Measurements from ENCODE around the gene BTAF1.

The BTAF1 gene

DNA sequence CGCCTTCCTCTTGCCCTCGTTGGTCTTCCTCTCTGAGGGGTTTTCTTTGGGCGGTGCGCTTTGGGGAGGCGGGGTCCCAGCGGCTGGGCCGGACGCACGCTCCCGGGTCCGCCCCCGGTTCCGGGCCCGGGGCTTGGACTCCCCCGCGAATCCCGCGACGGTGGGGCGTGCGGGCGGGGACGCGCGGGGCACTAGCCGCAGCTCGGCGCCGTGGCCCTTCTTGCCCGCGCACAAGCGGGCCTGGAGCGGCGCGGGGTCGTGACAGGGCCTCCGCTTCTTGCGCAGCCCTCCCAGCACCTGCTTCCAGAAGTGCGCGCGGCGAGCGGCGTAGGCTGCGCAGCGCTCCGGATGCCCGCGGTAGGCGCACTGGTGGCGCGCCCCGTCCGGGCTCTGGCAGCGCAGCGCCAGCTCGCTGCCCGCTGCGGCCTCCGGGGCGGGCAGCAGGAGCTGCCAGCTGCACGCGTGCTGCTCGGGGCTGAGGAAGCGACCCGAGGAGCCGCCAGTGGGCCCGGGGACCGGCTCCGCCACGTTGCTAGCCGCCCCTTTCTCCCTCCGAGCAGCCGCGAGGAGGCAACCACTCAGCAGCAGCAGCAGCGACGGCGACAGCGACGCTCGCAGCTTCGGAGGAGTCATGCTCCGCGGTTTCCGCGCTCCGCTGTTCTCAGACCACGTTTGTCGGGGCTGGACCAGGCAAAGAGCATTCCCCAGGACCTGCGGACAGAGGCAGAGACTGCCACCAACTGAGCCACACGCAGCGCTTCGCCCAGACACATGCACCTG is 15.0 kb upstream of the BTAF1 start:
- peak; percentile 73 for DNase-seq

DNA sequence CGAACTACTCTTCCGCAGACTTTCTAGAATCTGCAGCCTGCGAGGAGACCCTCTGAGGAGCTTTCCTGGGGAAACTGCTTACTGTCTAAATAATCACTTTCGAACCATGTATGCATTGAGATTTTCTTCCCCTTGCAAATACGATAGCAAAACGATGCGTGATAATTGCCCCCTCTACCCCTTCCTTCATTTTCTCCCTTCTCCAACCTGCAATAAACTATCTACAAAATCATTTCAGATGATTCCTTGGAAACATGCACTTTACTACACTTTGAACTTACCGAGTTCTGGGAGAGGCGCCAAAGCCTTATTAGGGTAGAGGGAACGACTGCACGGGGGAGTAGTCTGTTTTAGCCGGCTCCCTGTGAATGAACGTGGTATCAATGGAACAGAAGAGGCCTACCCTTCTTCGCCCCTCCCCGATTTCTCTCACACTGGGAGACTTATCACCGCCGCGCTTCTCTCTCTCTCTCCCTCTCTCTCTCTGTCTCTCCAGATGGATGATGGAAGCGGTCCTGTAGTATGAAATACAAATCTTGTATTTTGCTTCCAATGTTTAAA is 14.4 kb upstream of the BTAF1 start, which contains the start of gene FGFBP3:
FGFBP3 (minus strand) TSS at position 370 of the 561 bp plus-strand sequence. CDS start 517 bp downstream, outside the sequence.
- DNase-seq, result no peak

DNA sequence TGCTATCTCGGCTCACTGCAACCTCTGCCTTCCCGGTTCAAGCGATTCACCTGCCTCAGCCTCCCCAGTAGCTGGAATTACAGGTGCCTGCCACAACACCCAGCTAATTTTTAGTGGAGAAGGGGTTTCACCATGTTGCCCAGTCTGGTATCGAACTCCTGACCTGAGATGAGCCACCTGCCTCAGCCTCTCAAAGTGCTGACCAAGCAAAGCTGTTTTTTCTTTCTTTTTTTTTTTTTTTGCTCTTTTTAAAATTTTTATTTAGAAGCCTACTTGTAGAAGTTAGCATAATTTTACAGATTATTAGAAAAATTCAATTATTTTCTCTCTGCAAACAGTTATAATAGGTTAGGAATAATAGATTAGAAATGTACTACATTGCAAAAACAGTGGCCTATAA is 13.1 kb upstream of the BTAF1 start:
- no peak for DNase-seq

DNA sequence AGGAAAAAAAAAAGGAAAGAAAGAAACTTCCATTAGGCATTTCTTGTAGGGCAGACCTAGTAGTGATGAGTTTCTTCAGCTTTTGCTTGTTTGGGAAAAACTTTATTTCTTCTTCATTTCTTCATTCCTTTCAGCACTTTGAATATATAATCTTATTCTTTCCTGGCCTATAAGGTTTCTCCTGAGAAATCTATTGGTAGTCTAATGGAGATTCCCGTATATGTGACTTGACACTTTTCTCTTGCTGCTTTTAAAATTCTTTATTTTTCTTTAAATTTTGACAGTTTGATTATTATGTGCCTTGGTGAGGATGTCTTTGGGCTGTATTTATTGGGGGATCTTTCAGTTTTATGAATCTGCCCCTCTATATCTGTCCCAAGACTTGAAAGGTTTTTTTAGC is 3.9 kb upstream of the BTAF1 start:
- no peak for DNase-seq

DNA sequence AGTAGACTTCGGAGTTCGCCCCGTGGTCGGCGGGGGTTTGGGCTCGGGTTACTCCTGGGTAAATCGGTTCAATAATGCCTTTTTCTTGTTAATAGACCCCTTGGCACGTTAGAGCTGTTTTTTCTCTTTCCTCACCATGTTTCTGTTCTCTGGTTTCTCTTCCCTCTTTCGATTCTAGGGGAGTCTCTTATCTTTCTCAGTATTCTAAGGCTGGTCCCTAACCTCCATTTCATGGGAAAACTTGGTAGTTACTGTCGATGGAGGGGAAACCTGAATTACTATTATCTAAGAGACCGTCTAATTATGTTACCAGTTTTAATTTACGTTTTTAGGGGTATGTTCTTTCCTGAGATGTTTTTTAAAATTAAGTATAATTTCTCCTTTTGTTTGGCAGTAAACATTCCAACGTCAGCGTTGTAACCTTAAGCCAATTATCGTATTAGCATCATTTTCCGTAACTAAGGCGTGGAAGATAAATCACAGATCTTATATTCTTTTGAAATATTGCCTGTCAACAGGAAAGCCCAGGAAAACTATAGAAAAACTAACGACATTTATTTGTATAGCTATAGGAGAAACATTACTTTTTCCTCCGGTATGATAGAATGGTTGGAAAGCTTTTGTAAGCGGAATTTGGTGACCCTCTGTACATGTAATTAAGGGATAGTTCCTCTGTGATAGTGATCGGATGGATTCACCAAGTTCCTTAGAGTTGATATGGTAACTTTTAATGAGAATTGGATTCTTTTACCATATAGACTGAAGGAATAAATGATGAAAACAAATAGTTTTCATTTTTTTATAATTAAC is 847 bp downstream of the BTAF1 start:
- DNase-seq, result no peak

GRCh38 chr10:91925022-91925320 is 1.4 kb downstream of the BTAF1 start:
- DNase-seq, result no peak

DNA sequence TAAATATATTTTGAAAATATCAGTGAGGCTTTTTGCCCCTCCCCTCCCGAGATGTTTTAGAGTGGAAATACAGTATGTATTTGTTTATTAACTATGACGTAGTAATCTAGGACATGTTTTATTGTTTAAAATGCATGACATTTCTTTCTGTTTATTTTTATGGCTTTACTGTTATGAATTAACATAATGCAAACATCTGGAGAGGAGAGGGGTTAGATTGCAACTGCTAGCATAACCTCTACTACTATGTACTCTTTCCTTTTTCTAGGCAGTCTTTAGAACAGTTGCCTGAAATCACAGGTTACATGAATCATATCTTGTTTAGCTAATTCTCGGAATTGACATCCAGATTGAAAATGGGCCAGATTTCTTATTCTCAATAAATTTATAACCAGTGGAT is 7.4 kb downstream of the BTAF1 start:
- DNase-seq, result no peak

GRCh38 chr10:91931526-91932190 is 8.1 kb downstream of the BTAF1 start:
- no peak for DNase-seq

DNA sequence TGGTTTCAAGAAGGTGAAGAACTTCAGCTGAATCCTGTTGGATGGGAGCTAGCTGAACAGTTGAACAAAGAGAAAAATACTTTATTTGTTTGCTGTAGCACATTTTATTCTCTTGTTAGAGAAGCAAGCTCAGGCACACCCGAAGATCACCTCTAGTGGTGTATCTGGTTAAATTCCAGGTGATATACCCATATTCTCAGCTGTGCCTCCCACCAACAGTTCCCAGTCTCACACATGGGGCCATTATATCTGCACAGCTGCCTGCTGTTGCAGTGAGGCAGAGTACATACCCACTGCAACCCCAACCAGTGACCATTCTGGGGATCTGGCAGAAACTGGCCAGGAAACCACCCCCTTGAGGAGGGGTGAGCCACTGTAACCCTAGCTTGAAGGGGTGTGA is 9.2 kb downstream of the BTAF1 start:
- DNase-seq, result no peak

DNA sequence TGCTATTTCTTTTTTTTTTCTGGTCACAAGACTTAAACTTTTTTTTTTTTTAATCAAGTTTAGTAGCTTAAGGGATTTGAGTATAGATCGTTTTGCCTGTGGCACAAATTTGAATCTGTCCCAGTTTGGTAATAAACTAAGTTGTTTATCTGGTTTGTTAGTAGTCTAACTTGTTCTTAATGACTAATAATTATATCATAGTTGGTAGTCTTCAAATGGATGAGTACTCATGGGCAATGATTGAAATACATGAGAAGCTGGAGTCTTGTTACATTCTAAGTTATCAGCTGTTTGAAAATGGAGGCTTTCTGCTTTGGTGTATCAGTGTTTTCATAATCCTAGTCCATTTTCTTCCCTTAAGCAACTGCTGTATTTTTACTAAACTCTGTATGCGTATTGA is 12.3 kb downstream of the BTAF1 start:
- no peak for DNase-seq

DNA sequence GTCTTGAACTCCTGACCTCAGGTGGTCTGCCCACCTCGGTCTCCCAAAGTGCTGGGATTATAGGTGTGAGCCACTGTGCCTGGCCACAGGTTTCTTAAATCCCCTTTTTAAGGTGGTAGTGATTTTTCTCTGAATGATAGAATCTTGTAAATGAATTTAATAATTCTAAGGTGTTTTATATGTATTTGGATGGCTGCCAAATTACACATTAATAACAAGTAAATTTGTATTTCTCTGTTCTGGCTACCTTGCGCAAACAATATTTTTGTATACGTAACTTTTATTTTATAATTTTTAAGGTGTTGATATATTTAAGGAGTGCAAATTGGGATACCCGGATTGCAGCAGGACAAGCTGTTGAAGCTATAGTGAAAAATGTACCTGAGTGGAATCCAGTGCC is 16.1 kb downstream of the BTAF1 start:
- DNase-seq, result no peak

- DNase-seq, result no peak
Observed at GRCh38 chr10:91941426-91941825, 17.9 kb downstream of the BTAF1 start.

DNA sequence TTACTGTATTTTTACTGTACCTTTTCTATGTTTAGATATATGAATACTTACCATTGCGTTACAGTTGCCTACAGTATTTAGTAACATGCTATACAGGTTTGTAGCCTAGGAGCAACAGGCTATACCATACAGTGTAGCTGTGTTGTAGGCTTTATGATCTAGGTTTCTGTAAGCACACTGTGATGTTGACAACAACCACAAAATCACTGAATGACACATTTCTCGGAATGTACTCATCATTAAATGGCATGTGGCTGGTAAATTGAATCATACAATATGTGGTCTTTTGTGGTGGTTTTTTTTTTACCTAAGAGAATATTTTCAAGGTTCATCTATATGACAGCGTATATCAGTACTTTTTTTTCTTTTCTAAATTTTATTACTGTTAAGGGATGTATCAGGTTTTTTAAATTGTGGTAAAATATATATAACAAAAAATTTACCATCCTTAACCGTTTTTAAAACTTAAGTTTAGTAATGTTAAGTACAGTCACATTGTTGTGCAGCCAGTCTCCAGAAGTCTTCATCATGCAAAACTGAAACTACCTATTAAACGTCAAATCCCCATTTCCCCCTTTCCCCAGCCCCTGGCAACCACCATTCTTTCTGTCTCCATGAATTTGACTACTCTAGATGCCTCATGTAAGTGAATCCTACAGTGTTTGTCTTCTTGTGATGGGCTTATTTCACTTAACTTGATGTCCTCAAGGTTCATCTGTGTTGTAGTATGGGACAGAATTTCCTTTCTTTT is 21.5 kb downstream of the BTAF1 start:
- DNase-seq, result no peak

- DNase-seq, result no peak
Observed at GRCh38 chr10:91953600-91954160, 30.1 kb downstream of the BTAF1 start.

DNA sequence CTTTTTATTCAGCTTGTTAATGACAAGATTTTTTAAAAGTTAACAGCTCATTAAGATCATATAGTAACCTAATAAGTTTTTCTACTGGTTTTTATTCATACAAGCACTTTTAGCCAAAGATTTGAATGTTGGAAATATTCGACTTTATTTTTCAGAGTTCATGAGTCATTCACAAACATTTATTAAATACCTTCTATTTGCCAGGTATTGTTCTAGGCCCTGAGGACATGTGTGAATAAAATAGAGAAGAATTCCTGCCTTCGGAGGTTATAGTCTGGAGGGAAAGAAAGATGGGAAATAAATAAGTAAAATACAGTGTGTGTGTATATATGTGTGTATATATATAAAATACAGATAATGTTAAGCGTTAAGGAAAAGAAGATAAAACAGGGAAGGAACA is 31.5 kb downstream of the BTAF1 start:
- no peak for DNase-seq

GRCh38 chr10:91957091-91957490 is 33.5 kb downstream of the BTAF1 start:
- DNase-seq, result no peak

DNA sequence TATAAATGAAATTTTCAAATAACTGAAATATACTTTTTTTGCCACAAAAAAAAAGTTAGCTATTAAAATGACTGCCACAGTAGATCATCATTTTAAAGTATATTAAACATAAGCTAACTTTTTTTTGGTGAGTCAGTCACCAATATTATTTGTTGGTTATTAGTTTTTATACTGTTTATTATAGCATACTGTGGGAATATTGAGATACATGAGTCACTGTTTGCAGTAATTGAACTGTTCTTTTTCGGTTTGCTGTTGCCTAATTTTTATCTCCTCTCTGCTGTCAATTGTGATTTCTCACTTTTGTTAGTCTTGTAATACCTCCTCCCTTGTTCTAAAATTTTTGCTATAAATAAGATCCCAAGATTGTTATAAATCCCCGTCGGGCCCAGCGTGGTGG is 45.7 kb downstream of the BTAF1 start:
- DNase-seq, result no peak

DNA sequence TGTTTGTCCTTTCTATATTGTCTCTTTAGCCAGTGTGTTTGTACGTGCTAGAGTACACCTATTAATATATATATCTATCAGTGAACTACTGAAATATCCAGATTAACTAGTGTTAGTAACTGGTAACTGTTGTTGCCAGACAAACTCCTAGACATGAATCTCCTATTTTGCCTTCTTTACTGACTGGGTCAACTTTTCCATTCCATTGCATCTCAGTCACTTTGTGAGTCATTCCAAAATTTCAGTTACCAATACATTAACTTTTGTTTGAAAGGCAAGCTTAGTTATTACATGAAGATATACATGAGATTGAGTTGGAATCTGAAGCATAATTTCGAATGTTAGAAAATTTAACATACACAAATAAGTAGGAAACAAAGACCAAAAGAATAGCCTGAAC is 51.4 kb downstream of the BTAF1 start:
- DNase-seq, result no peak

DNA sequence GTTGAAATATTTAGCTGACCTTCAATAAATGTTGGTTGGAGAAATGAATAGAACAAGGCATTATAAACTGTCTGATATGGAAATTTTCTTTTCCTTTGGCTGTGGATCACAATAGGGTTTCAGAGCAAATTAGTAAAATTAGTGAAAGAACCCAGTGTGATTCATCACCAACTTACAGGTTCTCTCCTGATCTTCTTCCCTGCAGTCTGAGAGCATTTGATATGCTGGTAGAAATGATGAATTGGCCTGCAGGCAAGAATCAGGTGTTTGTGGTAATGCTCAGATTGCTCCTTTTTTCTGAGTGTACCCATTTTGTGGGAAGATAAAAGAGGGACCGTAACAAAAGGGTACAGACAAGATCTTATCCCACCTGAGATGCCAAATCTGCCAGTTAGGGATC is 51.9 kb downstream of the BTAF1 start:
- no peak for DNase-seq

DNA sequence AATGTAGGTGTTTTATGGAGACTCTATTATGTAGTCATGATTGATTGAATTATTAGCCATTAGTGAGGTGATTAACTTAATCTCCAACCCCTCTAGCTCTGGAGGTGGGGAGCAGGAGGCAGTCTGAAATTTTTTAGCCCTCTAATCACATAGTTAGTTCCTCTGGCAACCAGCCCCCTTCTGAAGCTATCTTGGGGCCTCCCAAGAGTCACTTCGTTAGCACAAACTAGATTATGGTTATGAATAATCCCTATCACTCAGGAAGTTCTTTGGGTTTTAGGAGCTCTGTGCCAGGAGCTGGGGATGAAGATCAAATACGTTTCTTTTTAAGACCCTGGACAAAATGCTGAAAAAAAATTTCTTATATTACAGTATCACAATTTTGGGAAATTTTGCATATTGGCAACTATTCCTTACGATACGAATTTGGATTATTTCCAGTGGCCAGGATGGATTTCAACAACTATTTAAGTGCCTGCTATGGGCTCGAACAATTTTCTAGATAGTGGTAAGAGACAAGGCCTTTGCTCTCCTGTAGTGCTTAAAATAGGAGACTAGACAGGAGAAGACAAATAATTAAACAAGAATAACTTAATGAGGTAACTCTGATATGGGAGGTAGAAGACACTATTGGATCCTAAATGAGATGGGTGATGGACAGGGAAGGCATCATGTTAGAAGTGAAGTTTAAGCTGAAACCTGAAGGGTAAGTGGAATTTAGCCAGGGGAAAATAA is 52.9 kb downstream of the BTAF1 start:
- DNase-seq, result no peak

GRCh38 chr10:91977491-91977890 is 53.9 kb downstream of the BTAF1 start:
- DNase-seq, result no peak

DNA sequence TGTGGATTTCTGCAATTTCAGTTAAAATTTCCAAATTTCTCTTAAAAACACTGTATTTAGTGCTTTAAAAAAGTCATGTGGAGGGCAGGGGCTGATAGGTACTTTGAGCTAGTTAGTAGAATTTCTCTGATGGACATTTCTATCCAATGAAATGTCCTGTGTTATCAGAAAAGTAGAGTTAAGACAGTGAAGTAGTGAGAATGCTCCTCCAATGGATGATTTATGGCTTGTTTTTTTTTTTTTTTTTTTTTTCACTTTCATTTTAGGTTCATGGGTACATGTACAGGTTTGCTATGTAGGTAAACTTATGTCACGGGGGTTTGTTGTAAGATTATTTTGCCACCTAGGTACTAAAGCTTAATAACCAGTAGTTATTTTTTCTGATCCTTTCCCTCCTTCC is 55.0 kb downstream of the BTAF1 start:
- DNase-seq, result no peak
